ENCODE measurements around the gene ZNF662. TPM values are rescaled to one million over a fixed set of nuclear protein-coding genes. Genes with fewer than 3 reads are reported as not detected.

The ZNF662 gene
- total and polyA plus RNA-seq, 2 of the 8 experiments (the other 6 are each of a cell fraction or from before 2014, with no cell fraction given) = 0.03 TPM; not detected in 1

DNA sequence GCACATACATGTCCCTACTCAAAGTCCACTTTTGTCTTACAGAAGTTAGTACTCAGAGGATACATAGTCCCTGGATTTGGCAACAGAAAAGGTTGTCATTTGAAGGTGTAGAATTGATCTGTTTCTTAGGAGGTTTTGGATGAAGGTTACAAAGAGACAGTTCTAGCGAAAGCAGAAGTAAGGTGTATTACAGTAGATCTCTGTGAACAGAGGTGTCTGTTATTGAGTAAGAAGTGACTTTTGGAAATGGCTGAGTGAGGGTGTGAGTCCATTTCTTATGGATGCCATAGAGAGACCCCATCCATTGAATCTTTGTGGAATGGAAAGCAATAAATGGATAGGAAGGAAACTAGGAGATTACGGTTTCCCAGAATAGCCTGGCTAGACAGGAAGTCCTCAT lies 5.6 kb downstream of the ZNF662 start:
- Histone ChIP-seq H2BK5ac (ENCODE audit: low read depth, low read length) (no peak overlapping the region), H4K91ac (replicated peaks; ENCODE audit: insufficient read length, low read length) (no peak overlapping the region), H2BK15ac (ENCODE audit: low read length) (no peak overlapping the region), H3K4me3 (ENCODE audit: extremely low read depth in 1 of 4, insufficient read depth in 2 of 4, low read depth in 3 of 4, low read length in 4 of 4) (no peak overlapping the region), H3K4me2 (ENCODE audit: insufficient read depth in 1 of 2, low read depth in 2 of 2, low read length in 2 of 2) (no peak overlapping the region), H2AFZ (ENCODE audit: low read length) (no peak overlapping the region), H4K8ac (ENCODE audit: extremely low read depth, insufficient read depth, low read length) (no peak overlapping the region), H3K27me3 (replicated peaks in 1 of 4; ENCODE audit: control insufficient read depth in 3 of 4, extremely low read depth in 1 of 4, insufficient read depth in 3 of 4, low read length in 3 of 4) (no peaks in the 10 kb centered on the region), H4K5ac (ENCODE audit: insufficient read length, low read depth, low read length) (no peak overlapping the region), H3K23me2 (ENCODE audit: low read depth, low read length) (no peaks in the 10 kb centered on the region), H3K36me3 (ENCODE audit: control insufficient read depth in 2 of 4, insufficient read depth in 4 of 4, low read length in 3 of 4) (peaks cover 0 to 7% (median 1%) of the 10 kb centered on the region in 4 experiments; a peak in 2 of 8 replicates), H3K27ac (ENCODE audit: low read depth, low read length) (no peak overlapping the region), H3K4me1 (replicated peaks in 1 of 4; ENCODE audit: control insufficient read depth in 3 of 4, insufficient read depth in 4 of 4, low read length in 3 of 4) (no peaks in the 10 kb centered on the region), H2BK20ac (ENCODE audit: low read length) (no peak overlapping the region), H4K20me1 (replicated peaks in 1 of 2; ENCODE audit: control insufficient read depth in 1 of 2, insufficient read depth in 2 of 2, low read length in 2 of 2) (no peaks in the 10 kb centered on the region), H2BK120ac (replicated peaks; ENCODE audit: low read depth, low read length) (no peak overlapping the region), H3K23ac (ENCODE audit: insufficient read length) (no peak overlapping the region), H3K4ac (replicated peaks; ENCODE audit: insufficient read length, low read depth, low read length) (no peak overlapping the region), H3K79me2 (ENCODE audit: control insufficient read depth in 1 of 2, insufficient read depth in 2 of 2, low read length in 2 of 2) (no peaks in the 10 kb centered on the region), H3K9ac (replicated peaks in 1 of 4; ENCODE audit: extremely low read depth in 1 of 4, low read depth in 3 of 4, low read length in 3 of 4) (no peak overlapping the region), H3K56ac (replicated peaks; ENCODE audit: insufficient read length, low read depth, low read length) (no peak overlapping the region), H2AK5ac (ENCODE audit: low read depth, low read length) (no peak overlapping the region), H3K14ac (ENCODE audit: insufficient read length) (no peak overlapping the region), H3K9me3 (ENCODE audit: insufficient read depth in 2 of 2, low read depth in 1 of 2, low read length in 1 of 2) (peaks cover 32 to 54% of the 10 kb centered on the region in 2 experiments), H3K79me1 (ENCODE audit: low read depth, low read length) (no peaks in the 10 kb centered on the region), H2BK12ac (ENCODE audit: low read depth, low read length) (no peak overlapping the region), H3K18ac (ENCODE audit: extremely low read depth, low read length) (no peak overlapping the region)
- POLR2A ChIA-PET (ENCODE audit: partially characterized antibody) = no interaction called here
- DNase-seq (ENCODE audit: low read depth in 1 of 2, low spot score in 2 of 2) (no peak), FAIRE-seq (no peak)
- 100% methylated on average over 2 of the region's 2 CpGs; no CpG with 5 or more reads in 1 of the 2 experiments for WGBS, 2 experiments (ENCODE audit: extremely low coverage in 1 of 2, insufficient coverage in 1 of 2, insufficient read length in 1 of 2, insufficient replicate concordance in 2 of 2, low coverage in 1 of 2, low lambda C conversion rate in 2 of 2, missing lambda C conversion rate in 1 of 2)
- CTCF ChIA-PET (ENCODE audit: partially characterized antibody) = interaction anchor here (1.2 kb wide), 1 partner anchor 12 kb away, joined by 4 read pairs; no protein-coding TSS in a partner anchor
- TF ChIP-seq CHD2 (IDR thresholded peaks at IDR 0.05; ENCODE audit: low read length) (no peak), TEAD4 (IDR thresholded peaks at IDR 0.05; ENCODE audit: low read depth, low read length) (no peak), TAF1 (IDR thresholded peaks at IDR 0.05; ENCODE audit: low read depth, low read length) (no peak), RXRA (IDR thresholded peaks at IDR 0.05; ENCODE audit: insufficient read depth, low read depth, low read length) (no peak), RAD21 (IDR thresholded peaks at IDR 0.05 in 1 of 2, conservative IDR thresholded peaks at IDR 0.05 in 1 of 2; ENCODE audit: low read depth in 2 of 2, low read length in 2 of 2) (no peak), POLR2AphosphoS5 (IDR thresholded peaks at IDR 0.05; ENCODE audit: low read depth, low read length) (no peak), RBBP5 (IDR thresholded peaks at IDR 0.05; ENCODE audit: borderline replicate concordance, low read depth, low read length) (no peak), EGR1 (IDR thresholded peaks at IDR 0.05; ENCODE audit: borderline replicate concordance, low read depth, low read length) (no peak), SIN3A (conservative IDR thresholded peaks at IDR 0.05 in 1 of 2, IDR thresholded peaks at IDR 0.05 in 1 of 2; ENCODE audit: low read depth in 1 of 2, low read length in 2 of 2) (no peak), SIRT6 (IDR thresholded peaks at IDR 0.05; ENCODE audit: low read length) (no peak)
- TF ChIP-seq, protein P1, sequence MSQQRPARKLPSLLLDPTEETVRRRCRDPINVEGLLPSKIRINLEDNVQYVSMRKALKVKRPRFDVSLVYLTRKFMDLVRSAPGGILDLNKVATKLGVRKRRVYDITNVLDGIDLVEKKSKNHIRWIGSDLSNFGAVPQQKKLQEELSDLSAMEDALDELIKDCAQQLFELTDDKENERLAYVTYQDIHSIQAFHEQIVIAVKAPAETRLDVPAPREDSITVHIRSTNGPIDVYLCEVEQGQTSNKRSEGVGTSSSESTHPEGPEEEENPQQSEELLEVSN (IDR thresholded peaks at IDR 0.05) = no peak
- TF ChIP-seq, protein P2, sequence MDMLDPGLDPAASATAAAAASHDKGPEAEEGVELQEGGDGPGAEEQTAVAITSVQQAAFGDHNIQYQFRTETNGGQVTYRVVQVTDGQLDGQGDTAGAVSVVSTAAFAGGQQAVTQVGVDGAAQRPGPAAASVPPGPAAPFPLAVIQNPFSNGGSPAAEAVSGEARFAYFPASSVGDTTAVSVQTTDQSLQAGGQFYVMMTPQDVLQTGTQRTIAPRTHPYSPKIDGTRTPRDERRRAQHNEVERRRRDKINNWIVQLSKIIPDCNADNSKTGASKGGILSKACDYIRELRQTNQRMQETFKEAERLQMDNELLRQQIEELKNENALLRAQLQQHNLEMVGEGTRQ (IDR thresholded peaks at IDR 0.05; ENCODE audit: low read length) = no peak
